H1 (cell line): Measurements from ENCODE around the gene CAMK1G. TPM values are rescaled to one million over a fixed set of nuclear protein-coding genes. Genes with fewer than 3 reads are reported as not detected.

Experiments
- NRF1 ChIP-seq: IDR thresholded peaks from 2 replicates; pipeline ENCODE4 v1.6.1; 2011; ENCODE audit warnings: mild to moderate bottlenecking, low read depth, low read length, improper control_type of control experiment
- polyA plus RNA-seq, 7 experiments: library from polyadenylated mRNA; depleted of rRNA in 3 of 7; stranded (reverse) in 5 of 7; unstranded in 2 of 7; fragments of >200 nt in 5 of 7; fragments of 200-250 nt in 2 of 7; gene quantifications; 1 replicate in 5 of 7; 2 replicates in 1 of 7; 4 replicates in 1 of 7; pipeline versions ENCODE4 v1.2.1 to v1.2.3, GENCODE V29; 2011 to 2013; ENCODE audit warnings: missing spikeins in 2 of 7, mixed read lengths in 2 of 7
- total RNA-seq: library from RNA; stranded (reverse); fragmentation: NEBNext Ultra II Directional; extraction: Animal tissue kit (Norgen Biotek cat#: 25700); gene quantifications from 2 replicates; pipeline ENCODE4 v1.2.1, GENCODE V29; 2021

CAMK1G gene
- total and polyA plus RNA-seq, 2 of the 8 experiments (the other 6 are each of a cell fraction or from before 2014, with no cell fraction given): 1.00 to 1.0 TPM

- TF ChIP-seq NRF1: no peak
These were observed 35.9 kb upstream of the CAMK1G start (continued) for GRCh38 chr1:209547626-209548025.
